NCI-H774 (cell line): Measurements from ENCODE around the gene L2HGDH.

Source experiments
- DNase-seq: peaks from one replicate; lab custom pipeline; 2025; lab: John Stamatoyannopoulos, UW

The L2HGDH gene

DNA sequence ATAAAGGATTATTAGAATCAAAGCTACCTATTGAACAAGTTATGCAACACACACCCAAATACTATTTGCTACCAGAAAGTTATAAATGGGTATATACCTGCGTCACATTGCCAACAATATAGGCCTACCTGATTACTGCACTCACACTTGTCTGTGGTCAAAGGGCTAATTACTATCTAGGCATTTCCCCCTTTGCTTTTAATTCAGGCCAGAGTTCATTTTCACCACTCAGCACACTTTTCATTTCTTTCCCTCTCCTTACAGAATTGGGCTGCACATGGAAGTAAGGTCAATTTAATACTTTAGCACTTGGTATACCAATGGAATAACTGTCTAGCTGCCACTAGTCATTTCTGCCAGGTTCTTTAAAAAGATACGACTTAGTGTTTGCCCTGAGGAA, 82.3 kb downstream of the L2HGDH start:
- DNase-seq = no peak

- DNase-seq = no peak
These were observed 83.7 kb downstream of the L2HGDH start for GRCh38 chr14:50228313-50228712.

- DNase-seq = no peak
These were observed 86.1 kb downstream of the L2HGDH start for GRCh38 chr14:50225974-50226297.

- DNase-seq = no peak
These were observed 86.7 kb downstream of the L2HGDH start for GRCh38 chr14:50225067-50225973.

DNA sequence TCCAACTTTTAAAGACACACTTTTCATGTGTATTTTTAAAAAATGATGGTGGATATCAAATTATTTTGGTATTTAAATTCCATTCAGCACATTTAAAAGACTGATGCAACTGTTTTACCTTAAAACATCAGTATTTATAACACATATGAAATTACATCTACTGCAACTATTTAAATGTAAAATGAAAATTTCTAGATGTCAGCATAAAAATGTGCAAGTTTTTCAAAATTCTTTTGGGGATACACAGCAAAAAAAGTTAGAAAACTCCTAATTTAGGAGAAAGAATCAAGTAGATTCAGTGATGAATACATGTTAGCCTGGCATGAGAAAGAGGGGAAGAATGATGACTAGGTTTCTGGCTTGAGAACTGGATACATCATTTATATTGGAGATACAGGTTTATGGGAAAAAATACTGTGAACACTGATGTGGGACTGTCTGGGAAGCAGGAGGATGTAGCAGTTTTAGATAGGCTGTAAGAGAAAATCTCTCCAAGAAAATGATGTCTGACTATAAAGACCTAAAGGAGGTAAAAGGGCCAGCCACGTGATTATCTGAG, 89.9 kb downstream of the L2HGDH start:
- no peak for DNase-seq

DNA sequence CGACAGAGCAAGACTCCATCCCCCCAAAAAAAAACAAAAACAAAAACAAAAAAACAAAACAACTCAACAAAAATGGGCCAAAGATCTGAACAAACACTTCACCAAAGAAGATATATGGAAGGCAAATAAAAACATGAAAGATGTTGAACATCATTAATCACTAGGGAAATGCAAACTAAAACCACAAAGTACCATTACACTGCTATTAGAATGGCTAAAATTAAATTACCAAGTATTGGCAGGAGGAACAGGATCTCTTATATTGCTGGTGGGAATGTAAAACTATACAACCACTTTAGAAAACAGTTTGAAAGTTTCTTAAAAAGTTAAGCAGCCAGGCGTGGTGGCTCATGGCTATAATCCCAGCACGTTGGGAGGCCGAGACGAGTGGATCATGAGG, 93.5 kb downstream of the L2HGDH start:
- DNase-seq = no peak

- no peak for DNase-seq
These were observed 96.6 kb downstream of the L2HGDH start for GRCh38 chr14:50215416-50215815.

- DNase-seq = no peak
These were observed 98.2 kb downstream of the L2HGDH start for GRCh38 chr14:50213795-50214194.

GRCh38 chr14:50212726-50213125, 99.3 kb downstream of the L2HGDH start:
- no peak for DNase-seq

GRCh38 chr14:50210074-50210473, 102.0 kb downstream of the L2HGDH start:
- DNase-seq = no peak

GRCh38 chr14:50198499-50198898, 113.5 kb downstream of the L2HGDH start:
- DNase-seq = no peak

DNA sequence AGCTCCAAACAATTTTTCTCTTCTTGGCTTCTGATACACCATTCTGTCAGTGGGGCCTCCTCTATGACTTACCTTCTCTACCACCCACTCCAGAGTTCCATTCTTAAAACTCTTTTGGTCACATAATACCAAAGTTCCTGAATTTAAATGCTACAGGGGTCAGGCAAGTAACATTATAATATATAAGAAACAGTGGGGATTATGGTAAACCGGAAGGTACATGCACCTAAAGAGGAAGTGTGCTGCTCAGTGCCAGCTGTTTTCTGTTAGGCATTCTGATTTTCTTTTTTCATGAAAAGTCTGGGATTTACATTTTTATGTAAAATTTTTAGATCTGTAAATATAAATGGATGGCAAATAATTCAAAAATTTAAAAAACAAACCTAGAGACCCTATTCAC, 120.5 kb downstream of the L2HGDH start:
- DNase-seq = no peak
